ENCODE results near the gene CBX2.

GRCh38 chr17:79779661-79780365 lies 1.9 kb downstream of the CBX2 start:
- TF ChIP-seq CTCF (IDR thresholded peaks at IDR 0.05): no peak
- TF ChIP-seq POLR2A (IDR thresholded peaks at IDR 0.05): no peak
